Neural cell (in vitro differentiated cells): ENCODE measurements around the gene PITPNB. TPM values are rescaled to one million over a fixed set of nuclear protein-coding genes. Genes with fewer than 3 reads are reported as not detected.

Experiments used
- H2AFZ ChIP-seq: fragments of 200-600, 300-800 bp; sonication (generic), shearing (Covaris generic); 2 replicates; pipeline ENCODE4 v1.6.0; 2014; ENCODE audit warnings: low read depth, mild to moderate bottlenecking, antibody characterized with exemption, low read length, moderate library complexity
- H3F3A ChIP-seq: fragments of 200-600 bp; shearing (Covaris generic); 2 replicates; pipeline ENCODE4 v1.6.1; 2016; ENCODE audit warnings: mild to moderate bottlenecking, moderate library complexity, mixed read lengths, antibody characterized with exemption, low read length; ENCODE audit not compliant: insufficient read depth, poor library complexity, severe bottlenecking
- H3K27ac ChIP-seq: fragments of 200-600, 300-800 bp; sonication (generic), shearing (Covaris generic); 2 replicates; pipeline ENCODE4 v1.5.1; 2014; ENCODE audit warnings: mild to moderate bottlenecking, low read length, moderate library complexity
- H3K27me3 ChIP-seq: fragments of 300-800, 200-600 bp; sonication (generic), shearing (Covaris generic); 2 replicates; pipeline ENCODE4 v1.6.0; 2014; ENCODE audit warnings: mild to moderate bottlenecking, low read depth, low read length, moderate library complexity; ENCODE audit not compliant: insufficient read depth
- H3K36me3 ChIP-seq: fragments of 300-800, 200-600 bp; sonication (generic), shearing (Covaris generic); 2 replicates; pipeline ENCODE4 v1.5.1; 2014; ENCODE audit warnings: mild to moderate bottlenecking, antibody characterized with exemption, low read length, moderate library complexity; ENCODE audit not compliant: insufficient read depth
- H3K4me2 ChIP-seq: fragments of 300-800, 200-600 bp; sonication (generic), shearing (Covaris generic); 2 replicates; pipeline ENCODE4 v1.6.0; 2014; ENCODE audit warnings: mild to moderate bottlenecking, low read length
- H3K4me3 ChIP-seq: fragments of 300-800, 200-600 bp; sonication (generic), shearing (Covaris generic); 2 replicates; pipeline ENCODE4 v1.5.1; 2014; ENCODE audit warnings: mild to moderate bottlenecking, low read length, moderate library complexity
- H3K79me2 ChIP-seq: fragments of 200-600 bp; shearing (Covaris generic); replicated peaks from 2 replicates; pipeline ENCODE4 v1.6.0; 2014; ENCODE audit warnings: mild to moderate bottlenecking, low read length, moderate library complexity; ENCODE audit not compliant: insufficient read depth
- H3K9ac ChIP-seq: fragments of 300-800, 200-600 bp; sonication (generic), shearing (Covaris generic); 2 replicates; pipeline ENCODE4 v1.6.1; 2016; ENCODE audit warnings: mild to moderate bottlenecking, low read length, mixed read lengths
- H3K9me2 ChIP-seq: fragments of 200-600 bp; shearing (Covaris generic); 2 replicates; pipeline ENCODE4 v1.6.1; 2016; ENCODE audit warnings: mild to moderate bottlenecking, low read length, mixed read lengths; ENCODE audit not compliant: insufficient read depth
- H3K9me3 ChIP-seq: fragments of 200-600, 300-800 bp; sonication (generic), shearing (Covaris generic); 2 replicates; pipeline ENCODE4 v1.6.1; 2016; ENCODE audit warnings: mild to moderate bottlenecking, mixed run types, low read length, moderate library complexity, mixed read lengths
- H4K20me1 ChIP-seq: fragments of 200-600 bp; shearing (Covaris generic); 2 replicates; pipeline ENCODE4 v1.6.1; 2016; ENCODE audit warnings: mild to moderate bottlenecking, mixed run types; ENCODE audit not compliant: insufficient read depth
- EP300 ChIP-seq: fragments of 450-650 bp; conservative IDR thresholded peaks from 2 replicates; pipeline ENCODE4 v1.6.1; 2014; ENCODE audit warnings: antibody characterized with exemption, mild to moderate bottlenecking, moderate library complexity; ENCODE audit not compliant: poor library complexity, severe bottlenecking
- EZH2 ChIP-seq: fragments of 200-600, 300-800 bp; shearing (Covaris generic), sonication (generic); IDR thresholded peaks from 2 replicates; pipeline ENCODE4 v1.6.1; 2014; ENCODE audit warnings: antibody characterized with exemption, low read length, borderline replicate concordance, mild to moderate bottlenecking; ENCODE audit not compliant: insufficient read depth, poor library complexity, severe bottlenecking
- MXI1 ChIP-seq: fragments of 450-650 bp; conservative IDR thresholded peaks from 2 replicates; pipeline ENCODE4 v1.6.1; 2014; ENCODE audit warnings: antibody characterized with exemption, mild to moderate bottlenecking; ENCODE audit not compliant: poor library complexity, severe bottlenecking
- POLR2AphosphoS5 ChIP-seq: IDR thresholded peaks from 2 replicates; pipeline ENCODE4 v1.6.1; 2012
- RAD21 ChIP-seq: fragments of 450-650 bp; conservative IDR thresholded peaks from 2 replicates; pipeline ENCODE4 v1.6.1; 2014; ENCODE audit warnings: antibody characterized with exemption, mild to moderate bottlenecking, moderate library complexity
- SMC3 ChIP-seq: fragments of 450-650 bp; conservative IDR thresholded peaks from 2 replicates; pipeline ENCODE4 v1.6.1; 2014; ENCODE audit warnings: antibody characterized with exemption, mild to moderate bottlenecking, moderate library complexity; ENCODE audit not compliant: poor library complexity
- TAF1 ChIP-seq: IDR thresholded peaks from 2 replicates; pipeline ENCODE4 v1.6.1; 2012; ENCODE audit warnings: low read depth
- polyA plus RNA-seq: library from polyadenylated mRNA; depleted of rRNA; stranded (reverse); fragments of >200 nt; gene quantifications from 2 replicates; pipeline ENCODE4 v1.2.3, GENCODE V29; 2014
- TF ChIP-seq, protein P1 (sequence below): IDR thresholded peaks from 2 replicates; pipeline ENCODE4 v1.6.1; 2012; ENCODE audit warnings: borderline replicate concordance
- TF ChIP-seq, protein P2 (sequence below): fragments of 450-650 bp; IDR thresholded peaks from 2 replicates; pipeline ENCODE4 v1.5.1; 2014; ENCODE audit warnings: antibody characterized with exemption, mild to moderate bottlenecking, moderate library complexity; ENCODE audit not compliant: poor library complexity, severe bottlenecking

PITPNB gene
- polyA plus RNA-seq, 1 donor from 2014 or later: 44.8 TPM

DNA sequence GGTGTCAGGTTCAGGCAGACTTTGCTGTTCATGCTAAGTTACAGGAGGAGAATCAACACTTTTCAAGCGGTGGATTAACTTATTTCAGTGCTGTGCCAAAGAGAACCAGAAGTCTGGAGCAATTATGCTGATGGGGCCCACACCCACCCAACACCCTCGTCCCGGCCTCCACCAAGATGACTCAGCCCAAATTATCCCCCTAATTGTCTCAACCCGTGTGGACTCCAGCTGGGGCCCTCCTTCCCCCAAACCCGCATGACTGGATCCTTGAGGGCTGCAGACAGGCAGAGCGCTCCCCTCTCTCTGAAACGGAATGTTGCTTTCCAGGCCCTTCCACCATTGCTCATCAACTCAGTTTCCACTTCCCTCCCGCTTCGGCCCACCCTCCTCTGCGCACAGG is 82.9 kb downstream of the PITPNB start:
- H3F3A ChIP-seq: no peaks in the 10 kb centered on the region
- H3K9me2 ChIP-seq: no peaks in the 10 kb centered on the region
- TF ChIP-seq, protein P1, sequence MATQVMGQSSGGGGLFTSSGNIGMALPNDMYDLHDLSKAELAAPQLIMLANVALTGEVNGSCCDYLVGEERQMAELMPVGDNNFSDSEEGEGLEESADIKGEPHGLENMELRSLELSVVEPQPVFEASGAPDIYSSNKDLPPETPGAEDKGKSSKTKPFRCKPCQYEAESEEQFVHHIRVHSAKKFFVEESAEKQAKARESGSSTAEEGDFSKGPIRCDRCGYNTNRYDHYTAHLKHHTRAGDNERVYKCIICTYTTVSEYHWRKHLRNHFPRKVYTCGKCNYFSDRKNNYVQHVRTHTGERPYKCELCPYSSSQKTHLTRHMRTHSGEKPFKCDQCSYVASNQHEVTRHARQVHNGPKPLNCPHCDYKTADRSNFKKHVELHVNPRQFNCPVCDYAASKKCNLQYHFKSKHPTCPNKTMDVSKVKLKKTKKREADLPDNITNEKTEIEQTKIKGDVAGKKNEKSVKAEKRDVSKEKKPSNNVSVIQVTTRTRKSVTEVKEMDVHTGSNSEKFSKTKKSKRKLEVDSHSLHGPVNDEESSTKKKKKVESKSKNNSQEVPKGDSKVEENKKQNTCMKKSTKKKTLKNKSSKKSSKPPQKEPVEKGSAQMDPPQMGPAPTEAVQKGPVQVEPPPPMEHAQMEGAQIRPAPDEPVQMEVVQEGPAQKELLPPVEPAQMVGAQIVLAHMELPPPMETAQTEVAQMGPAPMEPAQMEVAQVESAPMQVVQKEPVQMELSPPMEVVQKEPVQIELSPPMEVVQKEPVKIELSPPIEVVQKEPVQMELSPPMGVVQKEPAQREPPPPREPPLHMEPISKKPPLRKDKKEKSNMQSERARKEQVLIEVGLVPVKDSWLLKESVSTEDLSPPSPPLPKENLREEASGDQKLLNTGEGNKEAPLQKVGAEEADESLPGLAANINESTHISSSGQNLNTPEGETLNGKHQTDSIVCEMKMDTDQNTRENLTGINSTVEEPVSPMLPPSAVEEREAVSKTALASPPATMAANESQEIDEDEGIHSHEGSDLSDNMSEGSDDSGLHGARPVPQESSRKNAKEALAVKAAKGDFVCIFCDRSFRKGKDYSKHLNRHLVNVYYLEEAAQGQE: no peak
- TF ChIP-seq TAF1 (no peak), MXI1 (no peak), EP300 (no peak), SMC3 (no peak), EZH2 (no peak), POLR2AphosphoS5 (no peak)
- TF ChIP-seq, protein P2, sequence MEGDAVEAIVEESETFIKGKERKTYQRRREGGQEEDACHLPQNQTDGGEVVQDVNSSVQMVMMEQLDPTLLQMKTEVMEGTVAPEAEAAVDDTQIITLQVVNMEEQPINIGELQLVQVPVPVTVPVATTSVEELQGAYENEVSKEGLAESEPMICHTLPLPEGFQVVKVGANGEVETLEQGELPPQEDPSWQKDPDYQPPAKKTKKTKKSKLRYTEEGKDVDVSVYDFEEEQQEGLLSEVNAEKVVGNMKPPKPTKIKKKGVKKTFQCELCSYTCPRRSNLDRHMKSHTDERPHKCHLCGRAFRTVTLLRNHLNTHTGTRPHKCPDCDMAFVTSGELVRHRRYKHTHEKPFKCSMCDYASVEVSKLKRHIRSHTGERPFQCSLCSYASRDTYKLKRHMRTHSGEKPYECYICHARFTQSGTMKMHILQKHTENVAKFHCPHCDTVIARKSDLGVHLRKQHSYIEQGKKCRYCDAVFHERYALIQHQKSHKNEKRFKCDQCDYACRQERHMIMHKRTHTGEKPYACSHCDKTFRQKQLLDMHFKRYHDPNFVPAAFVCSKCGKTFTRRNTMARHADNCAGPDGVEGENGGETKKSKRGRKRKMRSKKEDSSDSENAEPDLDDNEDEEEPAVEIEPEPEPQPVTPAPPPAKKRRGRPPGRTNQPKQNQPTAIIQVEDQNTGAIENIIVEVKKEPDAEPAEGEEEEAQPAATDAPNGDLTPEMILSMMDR: no peak
- no peak overlapping the region for H3K9ac ChIP-seq
- no peak overlapping the region for H2AFZ ChIP-seq
- no peaks in the 10 kb centered on the region for H3K36me3 ChIP-seq
- no peaks in the 10 kb centered on the region for H3K27me3 ChIP-seq
- H3K9me3 ChIP-seq: no peaks in the 10 kb centered on the region
- H3K4me2 ChIP-seq: no peak overlapping the region
- H3K4me3 ChIP-seq: no peak overlapping the region
- H3K79me2 ChIP-seq: no peaks in the 10 kb centered on the region
- H3K27ac ChIP-seq: no peak overlapping the region
- H4K20me1 ChIP-seq: no peaks in the 10 kb centered on the region

DNA sequence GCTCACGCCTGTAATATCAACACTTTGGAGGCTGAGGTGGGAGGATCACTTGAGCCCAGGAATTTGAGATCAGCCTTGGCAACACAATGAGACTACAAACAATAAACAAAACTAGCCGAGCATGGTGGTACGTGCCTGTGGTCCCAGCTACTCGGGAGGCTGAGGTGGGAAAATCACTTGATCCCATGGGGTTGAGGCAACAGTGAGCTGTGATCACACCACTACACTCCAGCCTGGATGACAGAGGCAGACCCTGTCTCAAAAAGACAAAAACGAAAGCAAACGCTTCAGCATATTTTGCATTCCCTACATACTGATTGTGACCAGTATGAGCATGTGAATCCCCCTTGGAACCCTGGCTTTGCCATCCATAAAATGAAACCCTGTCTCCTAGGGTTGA is 83.6 kb downstream of the PITPNB start:
- no peaks in the 10 kb centered on the region for H3K9me2 ChIP-seq
- no peak overlapping the region for H3K4me2 ChIP-seq

More for the DNA sequence above, 83.6 kb downstream of the PITPNB start:
- Histone ChIP-seq H3K79me2 (no peaks in the 10 kb centered on the region), H3K4me3 (no peak overlapping the region), H2AFZ (no peak overlapping the region), H3K9me3 (no peaks in the 10 kb centered on the region), H3K27ac (no peak overlapping the region), H3K27me3 (no peaks in the 10 kb centered on the region), H3F3A (no peaks in the 10 kb centered on the region), H4K20me1 (no peaks in the 10 kb centered on the region), H3K36me3 (no peaks in the 10 kb centered on the region), H3K9ac (no peak overlapping the region)
- TF ChIP-seq RAD21: no peak
- TF ChIP-seq SMC3: no peak
- TF ChIP-seq, protein P1: no peak
- TF ChIP-seq MXI1: no peak
- TF ChIP-seq EP300: no peak
- TF ChIP-seq, protein P2: no peak
- TF ChIP-seq EZH2: no peak
- no peak for TF ChIP-seq TAF1
- no peak for TF ChIP-seq POLR2AphosphoS5
